Transverse colon (tissue), 3 donors: Measurements from ENCODE around the gene BACE2.

ENCODE experiments used
- POLR2A ChIP-seq: fragments of 450-650 bp; IDR thresholded peaks from one replicate; pipeline ENCODE4 v1.6.1; 2016; ENCODE audit warnings: antibody characterized with exemption, mild to moderate bottlenecking, moderate library complexity
- POLR2AphosphoS5 ChIP-seq, 3 donors: sonication (generic); formaldehyde crosslinking; IDR thresholded peaks; one replicate each; pipeline ENCODE4 v1.6.1; 2016; ENCODE audit warnings: antibody characterized with exemption in 3 of 3

DNA sequence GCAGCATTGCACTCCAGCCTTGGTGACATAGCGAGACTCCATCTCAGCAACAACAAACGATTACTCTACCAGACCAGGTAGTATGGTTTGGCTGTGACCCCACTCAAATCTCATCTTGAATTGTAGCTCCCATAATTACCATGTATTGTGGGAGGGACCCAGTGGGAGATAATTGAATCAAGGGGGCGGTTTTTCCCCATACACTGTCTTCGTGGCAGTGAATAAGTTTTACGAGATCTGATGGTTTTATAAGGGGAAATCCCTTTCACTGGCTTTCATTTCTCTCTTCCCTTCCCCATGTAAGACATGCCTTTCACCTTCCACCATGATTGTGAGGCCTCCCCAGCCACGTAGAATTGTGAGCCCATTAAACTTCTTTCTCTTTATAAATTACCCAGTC lies 66.0 kb downstream of the BACE2 start:
- TF ChIP-seq POLR2AphosphoS5 (IDR thresholded peaks at IDR 0.05) (no peak), POLR2A (no peak)
